ENCODE data around the gene USE1.

USE1 gene

GRCh38 chr19:17235971-17236777 is 21.0 kb downstream of the USE1 start:
- DNase-seq, result no peak

GRCh38 chr19:17236811-17237543 is 21.8 kb downstream of the USE1 start:
- no peak for DNase-seq

DNA sequence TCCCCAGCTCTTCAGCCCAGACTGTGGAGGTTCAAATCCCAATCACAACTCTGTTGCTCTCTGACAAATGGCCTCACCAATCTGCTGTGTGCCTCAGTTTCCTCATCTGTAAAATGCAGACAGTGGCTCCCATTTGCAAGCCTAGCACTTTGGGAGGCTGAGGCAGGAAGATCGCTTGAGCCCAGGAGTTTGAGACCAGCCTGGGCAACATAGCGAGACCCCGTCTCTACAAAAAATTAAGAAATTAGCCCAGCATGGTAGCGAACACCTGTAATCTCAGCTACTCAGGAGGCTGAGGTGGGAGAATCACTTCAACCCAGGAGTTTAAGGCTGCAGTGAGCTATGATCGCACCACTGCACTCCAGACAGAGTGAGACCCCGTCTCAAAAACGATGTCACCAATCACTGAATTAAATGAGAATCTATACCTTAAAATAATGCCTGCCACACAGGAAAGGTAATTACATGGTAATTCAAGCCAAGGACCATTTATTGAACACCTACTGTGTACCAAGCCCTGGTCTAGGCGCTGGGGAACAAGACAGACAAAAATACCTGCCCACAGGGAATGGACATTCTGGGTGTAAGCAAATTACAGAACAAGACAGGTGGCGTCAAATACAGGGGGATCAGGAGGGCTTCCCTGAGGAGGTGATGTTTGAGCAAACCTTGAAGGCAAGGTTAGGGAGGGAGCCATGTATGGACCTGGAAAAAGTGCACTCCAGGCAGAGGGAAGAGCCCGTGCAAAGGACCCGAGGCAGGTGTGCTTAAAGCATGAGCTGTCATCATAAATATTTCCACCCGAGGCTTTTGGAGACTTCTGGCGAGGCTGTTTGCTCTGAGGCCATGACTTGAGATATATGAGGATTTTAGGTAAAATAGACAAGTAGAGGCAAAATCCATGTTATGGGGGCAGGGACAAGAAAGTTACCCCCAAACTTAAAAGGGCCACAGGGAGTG is 22.9 kb downstream of the USE1 start:
- no peak for DNase-seq

DNA sequence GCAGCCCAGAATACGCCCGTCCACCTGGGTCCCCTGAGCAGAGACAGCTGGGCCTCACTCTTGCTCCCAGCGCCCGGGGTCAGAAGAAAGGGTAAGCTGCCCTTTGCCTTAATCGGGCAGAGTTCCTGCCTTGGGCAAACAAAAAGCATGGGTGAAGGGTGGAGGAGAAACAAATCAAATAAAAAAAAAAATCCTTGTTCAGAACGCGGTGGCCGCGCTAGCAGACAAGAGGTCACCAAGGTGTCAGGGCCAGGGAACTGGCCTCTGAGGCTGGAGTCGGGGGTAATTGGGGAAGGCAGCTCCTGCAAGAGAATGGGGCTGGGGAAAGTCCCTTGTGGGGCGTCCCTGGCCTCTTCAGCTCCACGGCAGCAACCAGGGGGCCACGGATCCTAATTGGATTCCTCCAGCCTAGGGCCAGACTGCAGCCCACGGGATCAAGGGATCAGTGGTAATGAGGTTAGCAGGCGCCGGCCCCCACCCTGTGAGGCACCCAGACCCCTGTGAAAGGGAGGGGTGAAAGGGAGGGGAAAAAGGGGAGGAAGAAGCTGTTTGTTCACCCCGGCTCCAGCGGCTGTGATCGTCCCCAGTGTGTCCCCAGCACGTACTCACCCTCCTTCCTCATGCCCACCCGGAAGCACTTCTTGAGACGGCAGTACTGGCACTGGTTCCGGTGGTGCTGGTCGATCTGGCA is 25.1 kb downstream of the USE1 start:
- DNase-seq, result no peak

GRCh38 chr19:17240826-17241399 is 25.8 kb downstream of the USE1 start:
- no peak for DNase-seq

GRCh38 chr19:17242431-17243208 is 27.5 kb downstream of the USE1 start:
- no peak for DNase-seq

GRCh38 chr19:17243211-17243829 is 28.2 kb downstream of the USE1 start:
- no peak for DNase-seq

DNA sequence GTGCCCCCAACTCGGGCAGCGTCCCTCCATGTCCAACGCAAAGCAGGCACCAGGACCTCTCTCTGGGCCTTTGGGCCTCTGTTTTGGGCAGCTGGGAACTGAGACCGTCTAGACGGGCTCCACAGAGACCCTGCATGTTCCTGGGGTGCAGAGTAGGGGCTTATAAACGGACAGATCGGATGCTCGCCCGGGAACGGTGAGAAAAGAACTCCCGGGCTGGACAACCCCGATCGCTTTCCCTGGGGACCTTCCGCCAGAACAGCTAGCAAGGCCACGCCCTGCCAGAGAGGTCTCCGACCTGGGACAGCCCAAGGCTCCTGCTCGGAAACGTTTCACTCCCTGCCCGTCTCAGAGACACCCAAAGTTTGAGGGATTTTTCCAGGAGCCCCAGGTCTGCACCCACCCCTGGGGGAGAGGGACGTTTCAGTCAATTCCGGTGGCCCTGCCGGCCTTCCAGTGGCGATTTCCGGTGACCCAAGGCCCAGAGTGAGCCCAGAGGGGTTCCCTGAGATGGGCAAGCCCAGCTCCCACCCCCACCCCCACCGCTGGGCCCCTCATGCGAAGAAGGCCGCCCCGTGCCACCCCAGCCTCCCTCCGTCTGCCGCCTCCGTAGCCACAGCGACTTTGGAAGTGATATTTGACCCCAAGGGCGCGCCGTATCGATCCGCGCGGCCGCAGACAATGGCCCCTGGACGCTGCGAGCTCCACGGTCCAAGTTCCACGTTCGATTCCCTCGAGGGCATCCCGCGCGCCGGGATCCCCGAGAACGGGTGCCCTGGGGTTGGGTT is 28.9 kb downstream of the USE1 start:
- no peak for DNase-seq

- DNase-seq, result no peak
Measured at GRCh38 chr19:17244618-17245534, 29.7 kb downstream of the USE1 start.

DNA sequence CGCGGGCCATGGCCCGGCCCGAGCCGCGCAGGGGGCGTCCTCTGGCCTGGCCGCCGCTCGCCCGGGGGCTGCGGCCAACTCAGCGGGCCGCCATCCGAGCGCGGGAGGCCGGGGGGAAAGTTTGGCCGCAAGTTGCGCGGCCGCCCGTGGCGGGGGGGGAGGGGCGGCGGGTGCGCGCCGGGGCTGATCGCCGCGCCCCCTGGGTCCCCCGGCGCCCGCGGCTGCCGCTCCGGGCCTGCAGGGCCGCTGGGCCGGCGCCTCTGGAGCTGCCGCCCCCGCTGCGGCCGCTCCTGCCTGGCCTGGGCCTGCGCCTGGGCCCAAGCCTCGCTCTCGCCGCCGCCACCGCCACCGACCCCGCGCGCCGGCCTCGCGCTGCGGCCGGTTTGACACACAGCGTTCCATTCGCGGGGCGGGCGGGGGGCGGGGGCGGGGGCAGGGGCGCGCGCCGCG is 30.4 kb downstream of the USE1 start, which contains the start of gene NR2F6:
NR2F6 (minus strand) TSS at position 385 of the 450 bp plus-strand sequence. CDS start 699 bp downstream, outside the sequence.
- DNase-seq, result no peak

DNA sequence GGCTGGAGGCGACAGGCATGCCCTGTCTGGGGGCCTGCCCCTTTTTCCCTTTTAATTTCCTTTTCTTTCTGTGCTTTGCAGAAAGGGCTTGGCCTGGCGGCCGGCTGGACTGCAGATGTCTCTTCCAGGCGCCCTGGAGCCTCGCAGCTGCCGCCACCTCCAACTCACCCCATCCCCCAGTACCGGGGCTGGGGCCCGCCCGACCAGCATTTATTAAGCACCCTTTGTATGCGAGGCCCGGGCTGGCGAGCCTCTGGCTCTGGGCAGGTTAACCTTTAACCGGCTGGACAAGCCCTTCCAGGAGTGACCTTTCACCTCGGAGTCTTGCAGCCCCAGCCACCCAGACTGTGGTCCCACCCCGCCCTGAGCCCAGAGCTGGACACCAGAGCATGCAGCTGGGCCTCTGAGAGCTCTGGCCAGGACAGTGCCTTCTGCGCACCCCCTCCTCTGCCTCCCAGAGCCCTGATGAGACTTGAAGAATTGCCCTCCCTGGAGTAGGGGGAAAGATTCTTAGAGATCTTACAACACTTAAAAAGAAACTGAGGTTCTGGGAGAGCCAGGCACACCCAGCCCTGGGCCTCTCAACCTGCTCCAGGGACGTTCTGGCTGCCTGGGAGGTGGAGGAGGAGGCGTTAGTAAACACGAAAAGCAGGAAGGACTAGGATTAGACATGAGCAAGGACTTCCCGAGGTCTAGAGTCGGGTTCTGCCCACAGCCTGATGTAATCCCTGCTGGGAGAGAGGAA is 31.7 kb downstream of the USE1 start:
- DNase-seq, result no peak

GRCh38 chr19:17248011-17248776 is 33.0 kb downstream of the USE1 start:
- no peak for DNase-seq

DNA sequence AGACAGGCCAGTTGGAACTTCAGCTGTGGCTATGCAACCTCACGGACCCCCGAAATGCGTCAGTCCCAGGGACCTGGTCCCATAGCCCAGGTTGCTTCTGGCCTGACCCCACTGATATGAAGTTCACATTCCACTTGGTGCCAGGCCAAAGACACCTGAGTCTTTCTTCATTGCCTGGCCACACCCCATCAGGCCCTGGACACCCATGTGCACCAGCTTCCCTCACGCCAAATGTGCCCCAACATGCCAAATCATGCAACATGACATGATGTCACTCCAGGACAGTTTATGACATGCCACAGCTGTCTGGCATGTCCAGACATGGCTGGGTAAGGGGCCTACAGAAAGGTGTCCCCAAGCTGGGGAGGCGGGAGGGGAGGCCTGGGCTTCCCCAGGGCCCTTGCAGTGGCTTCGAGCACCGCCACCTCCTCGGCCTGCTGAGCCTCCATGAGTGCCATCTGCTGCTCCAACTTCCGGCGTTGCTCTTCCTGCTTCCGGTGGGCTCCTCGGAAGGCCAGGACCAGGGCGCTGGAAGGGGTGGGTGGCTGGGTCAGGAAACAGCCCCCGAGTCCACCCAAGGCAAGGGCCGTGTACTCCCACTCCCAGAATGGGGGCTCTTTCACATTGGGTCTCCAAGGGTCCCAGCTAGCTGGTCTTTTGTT is 34.9 kb downstream of the USE1 start:
- DNase-seq, result no peak

DNA sequence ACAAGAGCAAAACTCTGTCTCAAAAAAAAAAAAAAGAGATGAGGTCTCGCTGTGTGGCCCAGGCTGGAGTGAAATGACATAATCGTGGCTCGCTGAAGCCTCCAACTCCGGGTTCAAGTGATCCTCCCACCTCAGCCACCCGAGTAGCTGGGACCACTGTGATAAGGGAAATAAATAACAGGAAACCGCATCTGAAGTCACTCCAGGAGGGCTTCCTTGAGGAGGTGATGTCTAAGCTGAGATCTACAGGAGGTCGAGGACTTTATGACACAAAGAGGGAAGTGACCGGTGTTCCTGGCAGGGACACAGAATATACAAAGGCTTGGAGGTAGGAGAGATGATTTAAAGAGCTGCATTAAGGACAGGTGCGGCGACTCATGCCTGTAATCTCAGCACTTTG is 39.5 kb downstream of the USE1 start:
- DNase-seq, result no peak

GRCh38 chr19:17255150-17255621 is 40.0 kb downstream of the USE1 start:
- no peak for DNase-seq

DNA sequence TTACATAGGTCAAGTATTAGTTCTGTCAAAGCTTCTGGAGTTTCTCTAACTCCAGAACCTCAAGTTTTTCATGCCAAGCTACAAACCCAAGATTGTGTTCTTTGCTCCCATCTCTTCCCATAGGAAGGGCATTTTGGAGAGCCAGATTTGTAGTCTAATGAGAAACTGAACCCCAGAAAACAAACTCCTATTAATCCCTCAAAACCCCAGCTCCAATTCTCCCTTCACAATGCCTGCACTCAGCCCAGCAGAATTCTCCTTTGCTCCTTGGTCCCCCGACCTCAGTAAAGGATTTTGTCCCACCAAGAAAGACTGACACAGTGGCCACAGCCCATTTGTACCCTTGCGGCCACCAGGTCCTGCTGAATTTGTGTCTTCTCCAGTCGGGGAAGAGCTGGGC is 41.0 kb downstream of the USE1 start:
- DNase-seq, result no peak
